Stomach (tissue), 9 donors: ENCODE data around the gene NELFB. TPM values are rescaled to one million over a fixed set of nuclear protein-coding genes. Genes with fewer than 3 reads are reported as not detected.

ENCODE experiments used
- DNase-seq, 2 donors: peaks; one replicate each; pipeline versions ENCODE4 v3.0.0 to v3.0.0-alpha.2; 2013 to 2019
- H3K27ac ChIP-seq, 5 donors: fragments of 200-600 bp in 4 of 5; sonication (generic) in 4 of 5; one replicate each; pipeline ENCODE4 v1.5.1; 2013 to 2019; ENCODE audit warnings: mild to moderate bottlenecking in 1 of 5, moderate library complexity in 1 of 5
- H3K27me3 ChIP-seq, 3 donors: fragments of 200-600 bp; sonication (generic); one replicate each; pipeline ENCODE4 v1.5.1; 2017 to 2019; ENCODE audit warnings: mixed run types in 1 of 3
- H3K36me3 ChIP-seq, 4 donors: fragments of 200-600 bp; sonication (generic); 1 replicate in 3 of 4; 2 replicates in 1 of 4; pipeline ENCODE4 v1.5.1; 2016 to 2019
- H3K4me1 ChIP-seq, 4 donors: fragments of 200-600 bp; sonication (generic); one replicate each; pipeline ENCODE4 v1.5.1; 2016 to 2019
- H3K4me3 ChIP-seq, 4 donors: fragments of 200-600 bp; sonication (generic) in 3 of 4; one replicate each; pipeline ENCODE4 v1.5.1; 2016 to 2019; ENCODE audit warnings: mild to moderate bottlenecking in 1 of 4
- H3K9me3 ChIP-seq, 4 donors: fragments of 200-600 bp; sonication (generic); one replicate each; pipeline ENCODE4 v1.5.1; 2016 to 2019
- CTCF ChIP-seq, 7 experiments: fragments of 450-650 bp in 4 of 7; fragments of 200-600 bp in 3 of 7; sonication (generic) in 3 of 7; IDR thresholded peaks; one replicate each; pipeline ENCODE4 v1.5.1; 2016 to 2019; ENCODE audit warnings: antibody characterized with exemption in 7 of 7, control low read depth in 2 of 7, mild to moderate bottlenecking in 1 of 7
- EP300 ChIP-seq: sonication (generic); formaldehyde crosslinking; IDR thresholded peaks from one replicate; pipeline ENCODE4 v1.6.1; 2017; ENCODE audit warnings: antibody characterized with exemption
- POLR2A ChIP-seq, 4 donors: fragments of 450-650 bp; IDR thresholded peaks; one replicate each; pipeline ENCODE4 v1.6.1; 2016; ENCODE audit warnings: antibody characterized with exemption in 4 of 4, control low read depth in 2 of 4, mild to moderate bottlenecking in 1 of 4, moderate library complexity in 1 of 4
- POLR2AphosphoS5 ChIP-seq, 3 donors: sonication (generic); formaldehyde crosslinking; IDR thresholded peaks; one replicate each; pipeline ENCODE4 v1.6.1; 2016; ENCODE audit warnings: antibody characterized with exemption in 3 of 3
- WGBS, 5 donors: extraction: QIAGEN DNeasy Blood & Tissue Kit in 3 of 5; methylation state at CpG; one replicate each; pipeline versions ENCODE4 v1.1.5 to v1.1.7; 2013 to 2018; 5-methylcytosine and 5-hydroxymethylcytosine counted together
- intact Hi-C: fragments of 100-400 bp; cut with DNase I; formaldehyde crosslinking; loops from one replicate; pipeline ENCODE4 v1.15.1; 2023; ENCODE audit warnings: low total_unique reads
- polyA plus RNA-seq, 3 donors: library from polyadenylated mRNA; stranded (reverse); fragments of 200-250 nt; gene quantifications; one replicate each; pipeline ENCODE4 v1.2.3, GENCODE V29; 2013
- total RNA-seq, 5 donors: library from RNA; depleted of rRNA; stranded (reverse); fragments of >200 nt; gene quantifications; one replicate each; pipeline versions ENCODE4 v1.1.0 to v1.2.3, GENCODE V29; 2014 to 2016
- donor health status: healthy with polysubstance abuse.
- donor health status: Bipolar disorder and iron deficiency.
- donor health status: healthy.

NELFB gene
- total and polyA plus RNA-seq, 8 donors: 11.2 to 134 (median 36.1) TPM

GRCh38 chr9:137304383-137305059, 49.4 kb downstream of the NELFB start:
- H3K27ac ChIP-seq: peak overlapping the region in 4 of 5 donors; percentile 69 to 82 (median 74)
- intact Hi-C loops: loop anchor here (10.0 kb wide), 1 partner anchor 100 kb away; no protein-coding TSS in a partner anchor
- H3K9me3 ChIP-seq: no peaks in the 10 kb centered on the region
- TF ChIP-seq CTCF (IDR thresholded peaks at IDR 0.05) (no peak), POLR2AphosphoS5 (IDR thresholded peaks at IDR 0.05) (no peak), EP300 (no peak), POLR2A (IDR thresholded peaks at IDR 0.05) (no peak)
- peak in 1 of 2 donors; percentile 59 for DNase-seq
- peaks cover 0 to 84% (median 38%) of the 10 kb centered on the region in 3 donors for H3K27me3 ChIP-seq
- no peaks in the 10 kb centered on the region for H3K36me3 ChIP-seq
- peak overlapping the region in 1 of 4 donors; percentile 37 for H3K4me3 ChIP-seq
- peaks cover 63 to 79% (median 70%) of the 10 kb centered on the region in 4 donors for H3K4me1 ChIP-seq
- WGBS, 5 donors: 36 to 68% (median 46%) methylated on average over 4 to 16 of the region's 16 CpGs

- Histone ChIP-seq H3K4me1 (peaks cover 58 to 72% (median 64%) of the 10 kb centered on the region in 4 donors), H3K9me3 (no peaks in the 10 kb centered on the region)
- intact Hi-C loops: loop anchor here (10.0 kb wide), 1 partner anchor 100 kb away; no protein-coding TSS in a partner anchor
Observed at GRCh38 chr9:137305060-137305797, 50.1 kb downstream of the NELFB start.

GRCh38 chr9:137305798-137306065, 50.6 kb downstream of the NELFB start:
- Histone ChIP-seq H3K4me3 (peak overlapping the region in 1 of 4 donors; percentile 37), H3K4me1 (peaks cover 57 to 72% (median 64%) of the 10 kb centered on the region in 4 donors), H3K27me3 (peaks cover 0 to 72% (median 28%) of the 10 kb centered on the region in 3 donors), H3K27ac (peak overlapping the region; percentile 66 to 82 (median 72)), H3K9me3 (no peaks in the 10 kb centered on the region), H3K36me3 (no peaks in the 10 kb centered on the region)
- TF ChIP-seq EP300 (no peak), CTCF (IDR thresholded peaks at IDR 0.05) (no peak), POLR2A (IDR thresholded peaks at IDR 0.05) (no peak), POLR2AphosphoS5 (IDR thresholded peaks at IDR 0.05) (no peak)
- intact Hi-C loops: loop anchor here (10.0 kb wide), 1 partner anchor 99 kb away; no protein-coding TSS in a partner anchor
- 9 to 25% (median 18%) methylated on average over 5 to 8 of the region's 8 CpGs; no CpG with 5 or more reads in 1 of the 5 donors for WGBS, 5 donors
- DNase-seq: no peak

More at GRCh38 chr9:137305060-137305797, 50.1 kb downstream of the NELFB start:
- H3K4me3 ChIP-seq: peak overlapping the region in 3 of 4 donors; percentile 24 to 37 (median 28)
- peak; percentile 69 to 90 for DNase-seq
- peak overlapping the region; percentile 66 to 82 (median 72) for H3K27ac ChIP-seq
- TF ChIP-seq POLR2A (IDR thresholded peaks at IDR 0.05) (no peak), POLR2AphosphoS5 (IDR thresholded peaks at IDR 0.05) (peak in 2 of 3 donors; percentile 0 to 6)
- H3K36me3 ChIP-seq: no peaks in the 10 kb centered on the region
- WGBS, 5 donors: 8 to 14% (median 10%) methylated on average over 28 to 36 of the region's 36 CpGs
- H3K27me3 ChIP-seq: peaks cover 0 to 77% (median 32%) of the 10 kb centered on the region in 3 donors

GRCh38 chr9:137306066-137306849, 51.1 kb downstream of the NELFB start:
- peaks cover 57 to 72% (median 63%) of the 10 kb centered on the region in 4 donors for H3K4me1 ChIP-seq
- peaks cover 0 to 67% (median 28%) of the 10 kb centered on the region in 3 donors for H3K27me3 ChIP-seq
- intact Hi-C loops: loop anchor here (10.0 kb wide), 1 partner anchor 99 kb away; no protein-coding TSS in a partner anchor
- TF ChIP-seq CTCF (IDR thresholded peaks at IDR 0.05) (no peak), EP300 (no peak), POLR2AphosphoS5 (IDR thresholded peaks at IDR 0.05) (no peak), POLR2A (IDR thresholded peaks at IDR 0.05) (no peak)
- 28 to 34% (median 31%) methylated on average over 11 to 30 of the region's 30 CpGs for WGBS, 5 donors
- H3K9me3 ChIP-seq: no peaks in the 10 kb centered on the region
- peak in 1 of 2 donors; percentile 68 for DNase-seq
- no peak overlapping the region for H3K4me3 ChIP-seq
- H3K36me3 ChIP-seq: no peaks in the 10 kb centered on the region
- peak overlapping the region; percentile 66 to 82 (median 72) for H3K27ac ChIP-seq
